OCI-LY3 (cell line): Measurements from ENCODE around the gene PRR35.

Source experiments
- H2AFZ ChIP-seq: fragments of 200-600, 300-600 bp; shearing (Covaris generic); 2 replicates; pipeline ENCODE4 v1.6.0; 2014; ENCODE audit warnings: antibody characterized with exemption, low read depth, low read length
- H3K27ac ChIP-seq: fragments of 200-600, 300-600 bp; sonication (generic); 2 replicates; pipeline ENCODE4 v1.5.1; 2014; ENCODE audit warnings: mild to moderate bottlenecking, low read length, moderate library complexity, mixed read lengths
- H3K27me3 ChIP-seq: fragments of 200-600, 300-600 bp; sonication (generic); 2 replicates; pipeline ENCODE4 v1.6.1; 2014; ENCODE audit warnings: low read depth, low read length, mixed read lengths
- H3K36me3 ChIP-seq: fragments of 200-600, 300-600 bp; sonication (generic); replicated peaks from 2 replicates; pipeline ENCODE3; 2014; ENCODE audit warnings: low read depth, low read length, mixed read lengths
- H3K4me1 ChIP-seq: fragments of 300-600, 200-600 bp; sonication (generic); 2 replicates; pipeline ENCODE4 v1.6.1; 2014; ENCODE audit warnings: low read length, mixed read lengths
- H3K4me2 ChIP-seq: fragments of 200-600, 300-600 bp; sonication (generic); 2 replicates; pipeline ENCODE4 v1.6.1; 2014; ENCODE audit warnings: low read length, mixed read lengths
- H3K4me3 ChIP-seq: fragments of 300-600, 200-600 bp; sonication (generic); 2 replicates; pipeline ENCODE4 v1.5.1; 2014; ENCODE audit warnings: antibody characterized with exemption, mild to moderate bottlenecking, low read length, moderate library complexity
- H3K79me2 ChIP-seq: fragments of 300-600, 200-600 bp; shearing (Covaris generic); 2 replicates; pipeline ENCODE4 v1.6.1; 2014; ENCODE audit warnings: mild to moderate bottlenecking, low read length, mixed read lengths
- H3K9ac ChIP-seq: fragments of 300-600, 200-600 bp; shearing (Covaris generic); 2 replicates; pipeline ENCODE4 v1.6.0; 2014; ENCODE audit warnings: mild to moderate bottlenecking, low read length, moderate library complexity
- H3K9me3 ChIP-seq: fragments of 200-600, 300-600 bp; shearing (Covaris generic); 2 replicates; pipeline ENCODE4 v1.6.1; 2014; ENCODE audit warnings: low read length, mixed read lengths; ENCODE audit not compliant: insufficient read depth
- H4K20me1 ChIP-seq: fragments of 200-600, 300-600 bp; sonication (generic); 2 replicates; pipeline ENCODE4 v1.6.1; 2016; ENCODE audit warnings: low read length, mixed read lengths; ENCODE audit not compliant: insufficient read depth
- CTCF ChIP-seq: fragments of 200-600, 300-600 bp; sonication (generic); IDR thresholded peaks from 2 replicates; pipeline ENCODE4 v1.5.1; 2014; ENCODE audit warnings: antibody characterized with exemption, low read length, low read depth
- EZH2phosphoT487 ChIP-seq: fragments of 200-600 bp; shearing (Covaris generic); IDR thresholded peaks from 2 replicates; pipeline ENCODE4 v1.6.1; 2018; ENCODE audit warnings: antibody characterized with exemption, mixed run types, low read depth

Gene PRR35

GRCh38 chr16:559411-560203 is 587 bp upstream of the PRR35 start:
- H3K9ac ChIP-seq: no peak overlapping the region
- no peaks in the 10 kb centered on the region for H3K9me3 ChIP-seq
- H3K36me3 ChIP-seq: no peaks in the 10 kb centered on the region
- no peaks in the 10 kb centered on the region for H4K20me1 ChIP-seq
- TF ChIP-seq EZH2phosphoT487 (no peak), CTCF (no peak)
- no peak overlapping the region for H3K4me3 ChIP-seq
- no peak overlapping the region for H3K4me2 ChIP-seq
- no peak overlapping the region for H3K27ac ChIP-seq
- no peaks in the 10 kb centered on the region for H3K4me1 ChIP-seq
- no peaks in the 10 kb centered on the region for H3K27me3 ChIP-seq
- no peak overlapping the region for H2AFZ ChIP-seq
- no peaks in the 10 kb centered on the region for H3K79me2 ChIP-seq

- Histone ChIP-seq H4K20me1 (no peaks in the 10 kb centered on the region), H2AFZ (no peak overlapping the region), H3K27me3 (no peaks in the 10 kb centered on the region), H3K9ac (no peak overlapping the region), H3K9me3 (no peaks in the 10 kb centered on the region), H3K4me1 (peaks cover 2% of the 10 kb centered on the region), H3K4me2 (no peak overlapping the region), H3K79me2 (no peaks in the 10 kb centered on the region), H3K36me3 (no peaks in the 10 kb centered on the region), H3K4me3 (no peak overlapping the region), H3K27ac (no peak overlapping the region)
- no peak for TF ChIP-seq EZH2phosphoT487
- TF ChIP-seq CTCF: no peak
These were observed 663 bp downstream of the PRR35 start for GRCh38 chr16:560701-561412.

GRCh38 chr16:561413-561794 is 1.2 kb downstream of the PRR35 start:
- TF ChIP-seq CTCF (no peak), EZH2phosphoT487 (no peak)
- Histone ChIP-seq H3K9me3 (no peaks in the 10 kb centered on the region), H3K4me1 (peaks cover 8% of the 10 kb centered on the region), H3K79me2 (no peaks in the 10 kb centered on the region), H4K20me1 (no peaks in the 10 kb centered on the region), H3K4me2 (no peak overlapping the region), H3K36me3 (no peaks in the 10 kb centered on the region), H3K27ac (no peak overlapping the region), H3K9ac (no peak overlapping the region), H3K27me3 (no peaks in the 10 kb centered on the region), H2AFZ (no peak overlapping the region), H3K4me3 (no peak overlapping the region)
